GM10248 (cell line): ENCODE data around the gene KRT9.

Experiments
- CTCF ChIA-PET: fragments of 300-600 bp; sonication (Branson Sonifier 250); formaldehyde crosslinking; extraction: SDS; loops from one replicate; lab custom pipeline; 2021; ENCODE audit warnings: antibody characterized with exemption; lab: Yijun Ruan, JAX
- POLR2A ChIA-PET: fragments of 350-650 bp; sonication (Branson Sonifier 250); formaldehyde crosslinking; extraction: SDS; loops from one replicate; lab custom pipeline; 2020; ENCODE audit warnings: antibody characterized with exemption; lab: Yijun Ruan, JAX
- DNase-seq: peaks from one replicate; pipeline ENCODE4 v3.0.0; 2012; ENCODE audit errors: extremely low spot score
- CTCF ChIP-seq: IDR thresholded peaks from 2 replicates; pipeline ENCODE4 v1.5.1; 2012; ENCODE audit warnings: mild to moderate bottlenecking, low read depth; ENCODE audit errors: extremely low read depth, missing control alignments, control extremely low read depth

KRT9 gene

GRCh38 chr17:41548844-41549595 lies 22.8 kb downstream of the KRT9 start:
- peak; percentile 83 for DNase-seq
- TF ChIP-seq CTCF, result peak; percentile 97
- CTCF ChIA-PET, result interaction anchor here (0.6 to 8.2 kb wide), 77 partner anchors 8 to 1017 kb away, joined by 3 to 107 read pairs (median 4); partner anchors contain the start of genes KRT14, KRT15, KRT19 and KRT9
- POLR2A ChIA-PET, result no interaction called here

GRCh38 chr17:41547921-41548843 lies 23.7 kb downstream of the KRT9 start:
- POLR2A ChIA-PET, result no interaction called here
- DNase-seq, result no peak
- TF ChIP-seq CTCF, result no peak
- CTCF ChIA-PET, result interaction anchor here (0.7 to 8.2 kb wide), 67 partner anchors 7 to 1016 kb away, joined by 3 to 107 read pairs (median 5); partner anchors contain the start of genes KRT15, KRT19 and KRT9

- no peak for DNase-seq
- no peak for TF ChIP-seq CTCF
- CTCF ChIA-PET, result interaction anchor here (0.9 to 8.2 kb wide), 15 partner anchors 11 to 691 kb away, joined by 3 to 107 read pairs (median 26); partner anchors contain the start of gene KRT19
- POLR2A ChIA-PET, result no interaction called here
These were observed 24.4 kb downstream of the KRT9 start for GRCh38 chr17:41547378-41547841.

- no peak for TF ChIP-seq CTCF
- POLR2A ChIA-PET, result no interaction called here
- CTCF ChIA-PET, result interaction anchor here (0.7 to 7.7 kb wide), 4 partner anchors 10 to 115 kb away, joined by 3 to 107 read pairs (median 26); no protein-coding TSS in a partner anchor
- DNase-seq, result no peak
These were observed 25.0 kb downstream of the KRT9 start for GRCh38 chr17:41546819-41547218.

- POLR2A ChIA-PET, result no interaction called here
- no peak for DNase-seq
- no peak for TF ChIP-seq CTCF
- CTCF ChIA-PET, result interaction anchor here (1.4 kb wide), 1 partner anchor 103 kb away, joined by 4 read pairs; no protein-coding TSS in a partner anchor
These were observed 25.9 kb downstream of the KRT9 start for GRCh38 chr17:41545829-41546410.

- CTCF ChIA-PET, result interaction anchor here (1.2 to 1.9 kb wide), 2 partner anchors 20 to 118 kb away, joined by 3 to 8 read pairs; no protein-coding TSS in a partner anchor
- DNase-seq, result no peak
- POLR2A ChIA-PET, result no interaction called here
- no peak for TF ChIP-seq CTCF
These were observed 26.9 kb downstream of the KRT9 start for GRCh38 chr17:41544935-41545334.
